ENCODE results near the gene C1orf159. TPM values are rescaled to one million over a fixed set of nuclear protein-coding genes. Genes with fewer than 3 reads are reported as not detected.

The C1orf159 gene
- total and polyA plus RNA-seq, 2 donors (not counting 1 experiment from before 2014, with no cell fraction given): 2.6 to 3.3 TPM

DNA sequence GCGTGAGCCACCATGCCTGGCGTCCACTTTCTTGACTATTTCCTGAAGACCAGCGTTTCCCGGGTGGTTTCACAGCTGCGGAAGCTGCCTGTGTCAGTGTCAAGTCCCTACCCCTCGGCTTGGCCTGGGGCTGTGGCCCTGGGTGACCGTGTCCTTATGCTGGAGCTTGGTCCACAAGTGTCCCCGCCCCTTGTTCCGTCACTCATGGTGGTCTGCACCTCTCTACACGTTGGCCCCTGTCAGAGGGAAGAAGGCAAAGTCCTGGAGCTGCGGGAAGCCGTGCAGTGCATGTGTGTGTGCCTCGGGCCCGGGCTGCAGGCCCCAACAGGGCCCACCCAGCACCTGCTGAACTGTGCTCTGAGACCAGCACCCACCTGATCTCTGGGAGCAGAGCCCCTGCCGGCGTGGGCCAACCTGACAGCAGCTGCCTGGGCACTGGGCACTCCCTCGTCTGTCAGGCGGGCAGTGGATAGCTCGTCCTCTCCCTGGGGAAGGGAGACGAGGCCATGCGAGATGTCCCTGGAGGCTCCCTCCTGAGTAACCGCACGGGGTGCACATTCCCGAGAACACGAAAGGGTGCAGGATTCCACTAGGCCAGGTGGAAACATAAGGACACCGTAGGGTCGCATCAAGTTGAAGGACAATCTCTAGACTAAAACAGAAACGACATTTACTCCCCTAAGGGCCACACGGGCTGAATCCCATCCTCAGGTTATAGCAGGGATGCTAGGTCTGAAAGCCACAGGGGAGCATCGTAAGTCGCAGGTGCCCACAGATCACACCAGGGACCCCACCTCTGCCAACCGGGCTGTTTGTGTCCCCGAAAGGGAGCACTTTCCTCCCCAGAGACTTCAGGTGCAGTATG is 2.4 kb upstream of the C1orf159 start:
- no peaks in the 10 kb centered on the region for H3K36me3 ChIP-seq (ENCODE audit: control insufficient read depth, insufficient read depth, low read length)
- no peaks in the 10 kb centered on the region for H3K27me3 ChIP-seq (ENCODE audit: control insufficient read depth, insufficient read depth, low read length)
- H3K27ac ChIP-seq (ENCODE audit: insufficient read depth, low read length): no peak overlapping the region
- H3K4me3 ChIP-seq (replicated peaks in 1 of 4; ENCODE audit: control extremely low read depth in 1 of 4, insufficient read depth in 1 of 4, low read depth in 3 of 4, low read length in 4 of 4): no peak overlapping the region
- H3K4me2 ChIP-seq (ENCODE audit: extremely low read depth, insufficient read depth, low read length): no peak overlapping the region
- H3K9me3 ChIP-seq (ENCODE audit: control insufficient read depth, insufficient read depth, low read depth, low read length): no peaks in the 10 kb centered on the region
- H2AFZ ChIP-seq (ENCODE audit: low read length): no peak overlapping the region
- H3K4me1 ChIP-seq (ENCODE audit: control insufficient read depth, extremely low read depth, insufficient read depth, low read length): no peaks in the 10 kb centered on the region
- TF ChIP-seq, protein P1, sequence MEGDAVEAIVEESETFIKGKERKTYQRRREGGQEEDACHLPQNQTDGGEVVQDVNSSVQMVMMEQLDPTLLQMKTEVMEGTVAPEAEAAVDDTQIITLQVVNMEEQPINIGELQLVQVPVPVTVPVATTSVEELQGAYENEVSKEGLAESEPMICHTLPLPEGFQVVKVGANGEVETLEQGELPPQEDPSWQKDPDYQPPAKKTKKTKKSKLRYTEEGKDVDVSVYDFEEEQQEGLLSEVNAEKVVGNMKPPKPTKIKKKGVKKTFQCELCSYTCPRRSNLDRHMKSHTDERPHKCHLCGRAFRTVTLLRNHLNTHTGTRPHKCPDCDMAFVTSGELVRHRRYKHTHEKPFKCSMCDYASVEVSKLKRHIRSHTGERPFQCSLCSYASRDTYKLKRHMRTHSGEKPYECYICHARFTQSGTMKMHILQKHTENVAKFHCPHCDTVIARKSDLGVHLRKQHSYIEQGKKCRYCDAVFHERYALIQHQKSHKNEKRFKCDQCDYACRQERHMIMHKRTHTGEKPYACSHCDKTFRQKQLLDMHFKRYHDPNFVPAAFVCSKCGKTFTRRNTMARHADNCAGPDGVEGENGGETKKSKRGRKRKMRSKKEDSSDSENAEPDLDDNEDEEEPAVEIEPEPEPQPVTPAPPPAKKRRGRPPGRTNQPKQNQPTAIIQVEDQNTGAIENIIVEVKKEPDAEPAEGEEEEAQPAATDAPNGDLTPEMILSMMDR (conservative IDR thresholded peaks at IDR 0.05 in 1 of 2, IDR thresholded peaks at IDR 0.05 in 1 of 2; ENCODE audit: low read depth in 1 of 2, low read length in 2 of 2): no peak
- no peak for TF ChIP-seq EZH2 (IDR thresholded peaks at IDR 0.05; ENCODE audit: low read length, missing control alignments)
- H3K79me2 ChIP-seq (ENCODE audit: control insufficient read depth, insufficient read depth, low read length): no peaks in the 10 kb centered on the region
- DNase-seq (ENCODE audit: low read depth in 2 of 2): no peak
- H4K20me1 ChIP-seq (ENCODE audit: control insufficient read depth, extremely low read depth, insufficient read depth, low read length): no peaks in the 10 kb centered on the region
- no peak overlapping the region for H3K9ac ChIP-seq (ENCODE audit: insufficient read depth, low read length)

DNA sequence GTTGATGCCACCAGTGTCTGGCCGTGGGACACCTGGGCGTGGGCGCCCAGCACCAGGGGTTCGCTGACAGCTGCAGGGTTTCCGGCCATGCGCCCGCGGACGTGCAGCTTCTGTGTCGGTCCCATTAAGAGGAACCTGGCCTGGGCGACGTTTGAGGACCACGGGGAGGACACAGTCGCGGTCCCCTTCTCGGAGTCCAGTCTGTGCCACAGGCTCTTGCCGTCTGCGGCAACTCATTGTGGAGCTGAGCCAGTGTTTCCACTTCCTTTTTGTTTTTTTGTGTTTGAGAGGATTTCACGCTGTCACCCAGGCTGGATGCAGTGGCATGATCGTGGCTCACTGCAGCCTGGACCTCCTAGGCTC is 1.6 kb upstream of the C1orf159 start:
- H3K4me2 ChIP-seq (ENCODE audit: extremely low read depth, insufficient read depth, low read length): no peak overlapping the region
- no peaks in the 10 kb centered on the region for H3K79me2 ChIP-seq (ENCODE audit: control insufficient read depth, insufficient read depth, low read length)
- no peaks in the 10 kb centered on the region for H3K9me3 ChIP-seq (ENCODE audit: control insufficient read depth, insufficient read depth, low read depth, low read length)
- no peaks in the 10 kb centered on the region for H3K27me3 ChIP-seq (ENCODE audit: control insufficient read depth, insufficient read depth, low read length)
- H3K36me3 ChIP-seq (ENCODE audit: control insufficient read depth, insufficient read depth, low read length): no peaks in the 10 kb centered on the region
- H4K20me1 ChIP-seq (ENCODE audit: control insufficient read depth, extremely low read depth, insufficient read depth, low read length): no peaks in the 10 kb centered on the region
- TF ChIP-seq, protein P1 (conservative IDR thresholded peaks at IDR 0.05 in 1 of 2, IDR thresholded peaks at IDR 0.05 in 1 of 2; ENCODE audit: low read depth in 1 of 2, low read length in 2 of 2): no peak
- TF ChIP-seq EZH2 (IDR thresholded peaks at IDR 0.05; ENCODE audit: low read length, missing control alignments): no peak
- no peak overlapping the region for H2AFZ ChIP-seq (ENCODE audit: low read length)
- no peak overlapping the region for H3K9ac ChIP-seq (ENCODE audit: insufficient read depth, low read length)
- no peak for DNase-seq (ENCODE audit: low read depth in 2 of 2)
- no peak overlapping the region for H3K27ac ChIP-seq (ENCODE audit: insufficient read depth, low read length)
- no peaks in the 10 kb centered on the region for H3K4me1 ChIP-seq (ENCODE audit: control insufficient read depth, extremely low read depth, insufficient read depth, low read length)
- no peak overlapping the region for H3K4me3 ChIP-seq (replicated peaks in 1 of 4; ENCODE audit: control extremely low read depth in 1 of 4, insufficient read depth in 1 of 4, low read depth in 3 of 4, low read length in 4 of 4)

DNA sequence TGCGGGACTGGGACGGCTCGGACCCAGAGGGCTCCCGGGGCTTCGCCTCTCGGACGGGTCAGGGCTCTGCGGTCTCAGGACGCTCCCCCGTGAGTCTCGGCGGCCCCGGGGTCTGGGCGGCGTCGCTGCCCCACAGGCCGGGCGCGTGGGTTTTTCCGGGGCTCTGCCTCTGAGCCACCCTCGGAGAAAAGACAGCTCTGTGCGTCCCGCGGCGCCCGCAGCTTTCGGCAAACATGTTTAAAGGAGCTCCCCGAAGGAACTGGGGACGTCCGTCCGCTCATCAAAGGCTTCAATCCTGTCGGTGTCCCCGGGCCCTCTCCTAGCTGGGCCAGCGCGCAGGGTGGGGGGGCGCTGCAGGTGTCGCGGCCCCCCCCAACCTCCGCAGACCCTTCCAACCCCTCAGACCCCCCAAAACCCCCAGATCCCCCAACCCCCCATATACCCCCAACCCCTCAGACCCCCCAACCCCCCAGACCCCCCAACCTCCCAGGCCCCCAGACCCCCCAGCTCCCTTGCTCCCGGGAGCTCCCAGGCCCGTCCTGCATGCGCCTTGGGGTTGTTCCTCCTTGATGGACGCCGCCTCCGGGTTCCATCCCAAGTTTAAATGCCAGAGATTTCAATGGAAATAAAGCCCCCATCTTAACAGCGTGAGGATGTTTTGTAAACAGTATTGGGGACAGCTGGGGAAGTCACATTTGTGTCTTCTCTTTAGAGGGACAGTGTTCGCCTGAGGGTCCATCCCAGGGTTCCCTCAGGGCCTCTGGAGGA is 996 bp upstream of the C1orf159 start:
- no peaks in the 10 kb centered on the region for H3K27me3 ChIP-seq (ENCODE audit: control insufficient read depth, insufficient read depth, low read length)
- H3K36me3 ChIP-seq (ENCODE audit: control insufficient read depth, insufficient read depth, low read length): no peaks in the 10 kb centered on the region
- peak overlapping the region; percentile 23 for H2AFZ ChIP-seq (ENCODE audit: low read length)
- peak overlapping the region; percentile 9 to 60 (median 43) for H3K4me3 ChIP-seq (replicated peaks in 1 of 4; ENCODE audit: control extremely low read depth in 1 of 4, insufficient read depth in 1 of 4, low read depth in 3 of 4, low read length in 4 of 4)
- no peak overlapping the region for H3K27ac ChIP-seq (ENCODE audit: insufficient read depth, low read length)
- TF ChIP-seq, protein P1 (conservative IDR thresholded peaks at IDR 0.05 in 1 of 2, IDR thresholded peaks at IDR 0.05 in 1 of 2; ENCODE audit: low read depth in 1 of 2, low read length in 2 of 2): no peak
- TF ChIP-seq EZH2 (IDR thresholded peaks at IDR 0.05; ENCODE audit: low read length, missing control alignments): no peak
- H3K9me3 ChIP-seq (ENCODE audit: control insufficient read depth, insufficient read depth, low read depth, low read length): no peaks in the 10 kb centered on the region
- H3K79me2 ChIP-seq (ENCODE audit: control insufficient read depth, insufficient read depth, low read length): no peaks in the 10 kb centered on the region
- H3K4me2 ChIP-seq (ENCODE audit: extremely low read depth, insufficient read depth, low read length): peak overlapping the region; percentile 85
- DNase-seq (ENCODE audit: low read depth in 2 of 2): peak in 1 of 2 donors; percentile 16
- peak overlapping the region; percentile 30 for H3K9ac ChIP-seq (ENCODE audit: insufficient read depth, low read length)
- H3K4me1 ChIP-seq (ENCODE audit: control insufficient read depth, extremely low read depth, insufficient read depth, low read length): no peaks in the 10 kb centered on the region
- no peaks in the 10 kb centered on the region for H4K20me1 ChIP-seq (ENCODE audit: control insufficient read depth, extremely low read depth, insufficient read depth, low read length)
